NCI-H1694 (cell line): ENCODE measurements around the gene OR5AU1.
A peak's percentile ranks its signal among the peaks of the same experiment; 100 is the strongest.

Experiments
- DNase-seq: peaks from one replicate; lab custom pipeline; 2025; lab: John Stamatoyannopoulos, UW

The OR5AU1 gene

DNA sequence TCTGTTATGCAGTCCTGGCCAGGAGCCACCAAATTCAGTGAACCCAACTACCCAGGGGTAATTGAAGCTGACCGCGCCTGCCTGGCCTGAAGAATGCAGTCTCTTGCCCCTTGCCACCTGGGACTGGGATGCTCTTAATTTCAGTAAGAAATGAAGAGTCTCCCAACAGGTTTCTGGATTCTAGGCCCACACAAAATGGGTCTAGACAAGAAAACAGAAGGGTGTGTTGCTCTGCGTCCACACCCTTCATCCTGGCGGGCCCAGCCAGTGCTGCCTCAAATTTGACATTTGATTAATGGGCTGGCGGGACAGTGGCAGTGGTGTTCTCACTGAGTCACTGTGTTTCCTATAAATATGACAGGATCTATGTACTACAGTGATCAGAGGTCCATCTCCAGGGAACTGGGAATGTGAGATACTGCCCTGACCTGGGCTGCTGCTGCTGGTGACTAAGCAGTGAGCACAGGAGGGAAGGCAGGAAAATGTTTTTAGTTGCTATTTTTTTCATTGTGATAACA, 48.5 kb downstream of the OR5AU1 start:
- DNase-seq = no peak

DNA sequence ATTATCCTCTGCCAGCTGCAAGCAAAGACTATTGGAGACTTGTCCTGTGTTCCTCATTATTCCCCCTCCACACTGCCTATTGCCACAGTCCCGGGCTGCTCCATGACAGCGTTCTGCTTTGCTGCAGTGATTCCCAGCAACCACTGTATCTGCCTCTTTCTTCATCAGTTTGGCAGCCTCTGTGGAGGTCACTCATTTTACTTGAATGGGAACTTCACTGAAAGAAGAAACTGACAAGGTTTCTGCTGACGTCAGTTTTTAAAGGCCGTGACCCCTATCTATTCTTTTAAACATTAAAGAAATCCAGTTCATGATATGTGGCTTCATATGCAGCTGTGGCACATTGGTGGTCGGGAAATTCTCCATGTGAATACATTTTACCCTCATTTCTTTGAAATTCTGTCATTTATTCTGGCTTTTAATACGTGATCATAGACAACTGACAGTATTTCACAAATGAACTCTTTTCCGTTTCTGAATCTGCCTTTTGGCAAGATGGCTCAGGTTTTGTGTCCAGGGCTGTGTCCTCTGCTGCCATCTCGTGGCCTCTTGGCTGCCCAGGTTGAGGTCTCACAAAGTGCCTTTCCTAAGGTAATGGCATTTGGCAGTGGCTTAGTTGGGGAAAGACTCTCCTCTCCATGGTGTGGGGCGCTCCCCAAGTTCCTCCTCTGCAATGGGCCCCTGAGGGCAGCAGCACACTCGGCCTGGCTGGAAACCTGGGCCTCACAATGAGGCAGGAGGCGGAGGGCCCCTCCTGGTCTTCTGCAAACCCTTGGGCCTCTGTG, 49.2 kb downstream of the OR5AU1 start:
- peak; percentile 83 for DNase-seq

DNA sequence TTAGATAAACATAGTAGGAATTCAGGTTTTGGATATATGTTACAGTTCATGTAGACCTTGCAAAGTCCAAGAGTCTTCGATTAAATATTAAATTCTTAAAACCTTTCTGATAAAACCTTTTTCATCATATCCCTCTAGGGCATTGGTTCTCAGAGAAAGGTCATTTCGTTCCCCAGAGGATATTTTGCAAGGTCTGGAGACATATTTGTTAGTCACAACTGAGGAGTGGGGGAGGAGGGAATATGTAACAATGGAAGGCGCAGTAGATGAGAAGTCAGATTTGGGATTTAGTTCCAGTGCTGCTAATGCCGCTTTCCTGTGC, 49.7 kb downstream of the OR5AU1 start:
- no peak for DNase-seq

DNA sequence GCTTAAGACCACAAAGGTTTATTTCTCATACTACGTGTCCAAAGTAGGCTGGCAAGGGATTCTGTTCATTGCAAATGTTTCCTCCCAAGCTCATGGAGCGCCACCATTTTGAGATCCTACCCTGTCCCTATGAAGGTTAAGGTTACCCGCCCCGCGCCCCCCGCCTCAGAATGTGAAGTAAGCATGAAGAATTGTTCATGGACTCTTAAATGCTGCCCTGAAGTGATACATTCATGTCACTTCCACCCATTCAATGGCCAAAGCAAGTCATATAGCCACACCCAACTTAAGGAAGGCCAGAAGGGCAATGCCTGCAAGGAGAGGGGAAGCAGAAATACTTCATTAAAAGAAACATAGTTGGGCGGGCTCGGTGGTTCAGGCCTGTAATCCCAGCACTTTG, 50.8 kb downstream of the OR5AU1 start:
- no peak for DNase-seq
